HL-60/S4 treated with phorbol 12-myristate 13-acetate at 8.2 ng/mL for 4 days and 3 days (cell line): ENCODE measurements around the gene CXorf38.

Source experiments
- in situ Hi-C: fragments of 300-500 bp; cut with MboI; formaldehyde crosslinking; loops from 2 replicates; pipeline ENCODE4 v1.15.0; 2022; ENCODE audit warnings: low sequenced_read_pairs

The CXorf38 gene

DNA sequence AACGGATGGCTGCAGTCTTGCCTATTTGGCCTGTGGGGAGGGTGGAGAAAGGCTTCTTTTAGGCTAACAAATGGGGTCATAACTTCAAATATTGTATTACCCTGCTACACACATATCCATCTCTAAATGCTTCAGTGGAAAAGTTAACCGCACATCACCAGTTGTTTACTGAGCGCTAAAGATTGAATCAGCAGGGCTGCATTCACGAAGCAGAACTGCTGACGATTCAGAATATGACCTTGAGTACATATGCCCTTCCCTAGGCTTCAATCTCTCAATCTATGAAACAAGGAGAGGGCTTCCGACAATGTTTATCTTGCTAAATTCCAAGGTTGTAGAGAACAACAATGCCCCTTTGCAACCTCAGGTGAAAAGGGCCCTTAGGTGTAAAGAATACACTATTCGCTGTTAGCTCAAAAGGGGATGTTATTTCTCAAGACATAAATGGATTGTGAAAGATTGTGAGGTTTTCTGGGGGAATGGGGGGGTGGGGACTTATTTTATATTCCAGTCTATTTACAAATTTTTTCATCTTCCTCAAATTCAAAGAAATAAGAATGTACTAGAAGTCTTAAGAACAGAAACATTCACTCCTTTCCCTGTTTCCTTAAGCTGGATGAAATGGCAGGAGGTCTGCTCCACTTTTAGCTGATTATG lies 69.2 kb downstream of the CXorf38 start:
- in situ Hi-C loops: no loop called here
